GM23338 (cell line): ENCODE results near the gene PDE5A. TPM values are rescaled to one million over a fixed set of nuclear protein-coding genes. Genes with fewer than 3 reads are reported as not detected.

Experiments
- ATAC-seq: fragments of 200-7000 bp; cut with Tn5 transposase; 3 replicates; pipeline ENCODE4 v1.9.1; 2020
- DNase-seq: peaks from one replicate; pipeline ENCODE4 v3.0.0-alpha.2; 2015; ENCODE audit warnings: low spot score
- H2AFZ ChIP-seq: fragments of 200-600 bp; sonication (generic); 2 replicates; pipeline ENCODE4 v1.8.0; 2016; ENCODE audit warnings: antibody characterized with exemption, mild to moderate bottlenecking, moderate library complexity
- H3F3A ChIP-seq: fragments of 200-600 bp; sonication (generic); replicated peaks from 2 replicates; pipeline ENCODE4 v1.8.0; 2017; ENCODE audit warnings: antibody characterized with exemption, mixed run types, low read depth
- H3K27ac ChIP-seq: fragments of 200-600 bp; sonication (generic); 2 replicates; pipeline ENCODE4 v1.6.1; 2016; ENCODE audit warnings: low read depth
- H3K27me3 ChIP-seq: fragments of 200-600 bp; sonication (generic); 2 replicates; pipeline ENCODE4 v1.8.0; 2016; ENCODE audit warnings: mild to moderate bottlenecking, mixed run types, moderate library complexity; ENCODE audit not compliant: insufficient read depth
- H3K36me3 ChIP-seq: fragments of 200-600 bp; sonication (generic); 2 replicates; pipeline ENCODE4 v1.8.0; 2016; ENCODE audit warnings: mild to moderate bottlenecking; ENCODE audit not compliant: insufficient read depth
- H3K4me1 ChIP-seq: fragments of 200-600 bp; sonication (generic); 2 replicates; pipeline ENCODE4 v1.8.0; 2016; ENCODE audit warnings: mild to moderate bottlenecking, moderate library complexity; ENCODE audit not compliant: insufficient read depth
- H3K4me2 ChIP-seq: fragments of 200-600 bp; sonication (generic); 2 replicates; pipeline ENCODE4 v1.7.1; 2017; ENCODE audit warnings: mixed run types
- H3K4me3 ChIP-seq: fragments of 200-600 bp; sonication (generic); 2 replicates; pipeline ENCODE4 v1.6.1; 2016; ENCODE audit warnings: mixed run types
- H3K79me2 ChIP-seq: fragments of 200-600 bp; sonication (generic); replicated peaks from 2 replicates; pipeline ENCODE4 v1.8.0; 2017; ENCODE audit warnings: mild to moderate bottlenecking; ENCODE audit not compliant: insufficient read depth
- H3K9me2 ChIP-seq: fragments of 200-600 bp; sonication (generic); 2 replicates; pipeline ENCODE4 v1.8.0; 2017; ENCODE audit not compliant: insufficient read depth
- H4K20me1 ChIP-seq: fragments of 200-600 bp; sonication (generic); replicated peaks from 2 replicates; pipeline ENCODE4 v1.8.0; 2017; ENCODE audit warnings: mild to moderate bottlenecking; ENCODE audit not compliant: insufficient read depth
- H3K27ac Mint-ChIP-seq: 2 replicates; pipeline ENCODE4 v1.8.0; 2020; ENCODE audit warnings: inconsistent platforms, mild to moderate bottlenecking, moderate library complexity, mixed read lengths
- H3K27me3 Mint-ChIP-seq: 3 replicates; pipeline ENCODE4 v1.8.0; 2022; ENCODE audit warnings: low read depth, mild to moderate bottlenecking, moderate library complexity, mixed read lengths, inconsistent platforms; ENCODE audit not compliant: insufficient read depth, poor library complexity
- H3K36me3 Mint-ChIP-seq: 3 replicates; pipeline ENCODE4 v1.8.0; 2021; ENCODE audit warnings: low read depth, mild to moderate bottlenecking, inconsistent platforms, moderate library complexity, mixed read lengths
- H3K4me1 Mint-ChIP-seq: 3 replicates; pipeline ENCODE4 v1.8.0; 2020; ENCODE audit warnings: mild to moderate bottlenecking, inconsistent platforms, mixed read lengths
- H3K4me3 Mint-ChIP-seq: 3 replicates; pipeline ENCODE4 v1.8.0; 2021; ENCODE audit warnings: moderate library complexity, mild to moderate bottlenecking, inconsistent platforms, mixed read lengths
- H3K9me3 Mint-ChIP-seq: 3 replicates; pipeline ENCODE4 v1.8.0; 2020; ENCODE audit warnings: moderate library complexity, mild to moderate bottlenecking, inconsistent platforms, mixed read lengths
- CREB1 ChIP-seq: fragments of 250-450 bp; sonication (Bioruptor Pico); IDR thresholded peaks from 2 replicates; pipeline ENCODE4 v1.5.0; 2020; ENCODE audit warnings: low read depth, mild to moderate bottlenecking, moderate library complexity
- ETS1 ChIP-seq: IDR thresholded peaks from 2 replicates; pipeline ENCODE4 v1.6.1; 2016; ENCODE audit warnings: antibody characterized with exemption
- EZH2 ChIP-seq: fragments of 200-600 bp; sonication (generic); IDR thresholded peaks from one replicate; pipeline ENCODE4 v1.8.0; 2017; ENCODE audit warnings: antibody characterized with exemption, mild to moderate bottlenecking, low read depth; ENCODE audit not compliant: unreplicated experiment
- EZH2phosphoT487 ChIP-seq: fragments of 200-600 bp; sonication (generic); IDR thresholded peaks from one replicate; pipeline ENCODE4 v1.8.1; 2018; ENCODE audit warnings: antibody characterized with exemption; ENCODE audit not compliant: unreplicated experiment
- JUNB ChIP-seq: IDR thresholded peaks from one replicate; pipeline ENCODE4 v1.6.1; 2016; ENCODE audit warnings: antibody characterized with exemption; ENCODE audit not compliant: unreplicated experiment
- POLR2AphosphoS5 ChIP-seq: IDR thresholded peaks from 2 replicates; pipeline ENCODE4 v1.6.1; 2016; ENCODE audit warnings: antibody characterized with exemption, low read depth
- STAT1 ChIP-seq: IDR thresholded peaks from one replicate; pipeline ENCODE4 v1.6.1; 2016; ENCODE audit warnings: antibody characterized with exemption; ENCODE audit not compliant: unreplicated experiment
- ZNF114 ChIP-seq: fragments of 250-450 bp; sonication (Bioruptor Pico); IDR thresholded peaks from 2 replicates; pipeline ENCODE4 v1.5.0; 2020; ENCODE audit warnings: mild to moderate bottlenecking, moderate library complexity
- ZNF331 ChIP-seq: fragments of 250-450 bp; sonication (Bioruptor Pico); IDR thresholded peaks from 2 replicates; pipeline ENCODE4 v1.5.0; 2020; ENCODE audit warnings: low read depth, mild to moderate bottlenecking, moderate library complexity
- polyA plus RNA-seq: library from polyadenylated mRNA; unstranded; fragments of >200 nt; fragmentation: Nextera tagmentation; extraction: Ambion mirVana; gene quantifications from 2 replicates; pipeline ENCODE4 v1.2.1, GENCODE V29; 2016
- total RNA-seq: library from RNA; depleted of rRNA; stranded (reverse); fragments of >200 nt; shearing (Covaris generic); gene quantifications from 2 replicates; pipeline ENCODE4 v1.2.3, GENCODE V29; 2014
- TF ChIP-seq, protein P1 (sequence below): fragments of 250-450 bp; sonication (Bioruptor Pico); IDR thresholded peaks from 2 replicates; pipeline ENCODE4 v1.5.0; 2020; ENCODE audit warnings: mild to moderate bottlenecking, moderate library complexity
- TF ChIP-seq, protein P2 (sequence below): IDR thresholded peaks from one replicate; pipeline ENCODE4 v1.6.1; 2018; ENCODE audit warnings: antibody characterized with exemption; ENCODE audit not compliant: unreplicated experiment
- TF ChIP-seq, protein P3 (sequence below), 2 experiments: fragments of 200-600 bp in 1 of 2; sonication (generic) in 1 of 2; conservative IDR thresholded peaks; 2 replicates each; pipeline versions ENCODE4 v1.5.1 to v1.6.1; 2016 to 2017; ENCODE audit warnings: antibody characterized with exemption in 2 of 2, low read depth in 2 of 2, mild to moderate bottlenecking in 2 of 2, moderate library complexity in 1 of 2

The PDE5A gene
- total and polyA plus RNA-seq, 2 experiments from 2014 or later, result 15.0 to 22.6 TPM

GRCh38 chr4:119550857-119551532 lies 77.6 kb downstream of the PDE5A start:
- no peaks in the 10 kb centered on the region for H3F3A ChIP-seq
- peak; percentile 56 for ATAC-seq
- Mint-ChIP-seq H3K27me3 (no peaks in the 10 kb centered on the region), H3K4me3 (no peak overlapping the region), H3K27ac (no peak overlapping the region), H3K4me1 (peaks cover 10% of the 10 kb centered on the region), H3K36me3 (no peaks in the 10 kb centered on the region; the same call in 2 of the 3 replicates), H3K9me3 (no peaks in the 10 kb centered on the region)
- no peaks in the 10 kb centered on the region for H3K9me2 ChIP-seq
- H4K20me1 ChIP-seq, result no peaks in the 10 kb centered on the region
- no peak overlapping the region for H3K4me2 ChIP-seq
- no peak overlapping the region for H3K27ac ChIP-seq
- H3K4me1 ChIP-seq, result no peaks in the 10 kb centered on the region
- H3K27me3 ChIP-seq, result no peaks in the 10 kb centered on the region
- DNase-seq, result peak; percentile 36
- no peaks in the 10 kb centered on the region for H3K36me3 ChIP-seq
- no peak overlapping the region for H3K4me3 ChIP-seq
- no peak overlapping the region for H2AFZ ChIP-seq
- TF ChIP-seq EZH2phosphoT487 (no peak), POLR2AphosphoS5 (no peak), ZNF331 (CRISPR knock-in tag) (no peak), ZNF114 (no peak), CREB1 (CRISPR knock-in tag) (no peak), STAT1 (no peak), EZH2 (no peak), JUNB (no peak), ETS1 (no peak)
- TF ChIP-seq, protein P1, sequence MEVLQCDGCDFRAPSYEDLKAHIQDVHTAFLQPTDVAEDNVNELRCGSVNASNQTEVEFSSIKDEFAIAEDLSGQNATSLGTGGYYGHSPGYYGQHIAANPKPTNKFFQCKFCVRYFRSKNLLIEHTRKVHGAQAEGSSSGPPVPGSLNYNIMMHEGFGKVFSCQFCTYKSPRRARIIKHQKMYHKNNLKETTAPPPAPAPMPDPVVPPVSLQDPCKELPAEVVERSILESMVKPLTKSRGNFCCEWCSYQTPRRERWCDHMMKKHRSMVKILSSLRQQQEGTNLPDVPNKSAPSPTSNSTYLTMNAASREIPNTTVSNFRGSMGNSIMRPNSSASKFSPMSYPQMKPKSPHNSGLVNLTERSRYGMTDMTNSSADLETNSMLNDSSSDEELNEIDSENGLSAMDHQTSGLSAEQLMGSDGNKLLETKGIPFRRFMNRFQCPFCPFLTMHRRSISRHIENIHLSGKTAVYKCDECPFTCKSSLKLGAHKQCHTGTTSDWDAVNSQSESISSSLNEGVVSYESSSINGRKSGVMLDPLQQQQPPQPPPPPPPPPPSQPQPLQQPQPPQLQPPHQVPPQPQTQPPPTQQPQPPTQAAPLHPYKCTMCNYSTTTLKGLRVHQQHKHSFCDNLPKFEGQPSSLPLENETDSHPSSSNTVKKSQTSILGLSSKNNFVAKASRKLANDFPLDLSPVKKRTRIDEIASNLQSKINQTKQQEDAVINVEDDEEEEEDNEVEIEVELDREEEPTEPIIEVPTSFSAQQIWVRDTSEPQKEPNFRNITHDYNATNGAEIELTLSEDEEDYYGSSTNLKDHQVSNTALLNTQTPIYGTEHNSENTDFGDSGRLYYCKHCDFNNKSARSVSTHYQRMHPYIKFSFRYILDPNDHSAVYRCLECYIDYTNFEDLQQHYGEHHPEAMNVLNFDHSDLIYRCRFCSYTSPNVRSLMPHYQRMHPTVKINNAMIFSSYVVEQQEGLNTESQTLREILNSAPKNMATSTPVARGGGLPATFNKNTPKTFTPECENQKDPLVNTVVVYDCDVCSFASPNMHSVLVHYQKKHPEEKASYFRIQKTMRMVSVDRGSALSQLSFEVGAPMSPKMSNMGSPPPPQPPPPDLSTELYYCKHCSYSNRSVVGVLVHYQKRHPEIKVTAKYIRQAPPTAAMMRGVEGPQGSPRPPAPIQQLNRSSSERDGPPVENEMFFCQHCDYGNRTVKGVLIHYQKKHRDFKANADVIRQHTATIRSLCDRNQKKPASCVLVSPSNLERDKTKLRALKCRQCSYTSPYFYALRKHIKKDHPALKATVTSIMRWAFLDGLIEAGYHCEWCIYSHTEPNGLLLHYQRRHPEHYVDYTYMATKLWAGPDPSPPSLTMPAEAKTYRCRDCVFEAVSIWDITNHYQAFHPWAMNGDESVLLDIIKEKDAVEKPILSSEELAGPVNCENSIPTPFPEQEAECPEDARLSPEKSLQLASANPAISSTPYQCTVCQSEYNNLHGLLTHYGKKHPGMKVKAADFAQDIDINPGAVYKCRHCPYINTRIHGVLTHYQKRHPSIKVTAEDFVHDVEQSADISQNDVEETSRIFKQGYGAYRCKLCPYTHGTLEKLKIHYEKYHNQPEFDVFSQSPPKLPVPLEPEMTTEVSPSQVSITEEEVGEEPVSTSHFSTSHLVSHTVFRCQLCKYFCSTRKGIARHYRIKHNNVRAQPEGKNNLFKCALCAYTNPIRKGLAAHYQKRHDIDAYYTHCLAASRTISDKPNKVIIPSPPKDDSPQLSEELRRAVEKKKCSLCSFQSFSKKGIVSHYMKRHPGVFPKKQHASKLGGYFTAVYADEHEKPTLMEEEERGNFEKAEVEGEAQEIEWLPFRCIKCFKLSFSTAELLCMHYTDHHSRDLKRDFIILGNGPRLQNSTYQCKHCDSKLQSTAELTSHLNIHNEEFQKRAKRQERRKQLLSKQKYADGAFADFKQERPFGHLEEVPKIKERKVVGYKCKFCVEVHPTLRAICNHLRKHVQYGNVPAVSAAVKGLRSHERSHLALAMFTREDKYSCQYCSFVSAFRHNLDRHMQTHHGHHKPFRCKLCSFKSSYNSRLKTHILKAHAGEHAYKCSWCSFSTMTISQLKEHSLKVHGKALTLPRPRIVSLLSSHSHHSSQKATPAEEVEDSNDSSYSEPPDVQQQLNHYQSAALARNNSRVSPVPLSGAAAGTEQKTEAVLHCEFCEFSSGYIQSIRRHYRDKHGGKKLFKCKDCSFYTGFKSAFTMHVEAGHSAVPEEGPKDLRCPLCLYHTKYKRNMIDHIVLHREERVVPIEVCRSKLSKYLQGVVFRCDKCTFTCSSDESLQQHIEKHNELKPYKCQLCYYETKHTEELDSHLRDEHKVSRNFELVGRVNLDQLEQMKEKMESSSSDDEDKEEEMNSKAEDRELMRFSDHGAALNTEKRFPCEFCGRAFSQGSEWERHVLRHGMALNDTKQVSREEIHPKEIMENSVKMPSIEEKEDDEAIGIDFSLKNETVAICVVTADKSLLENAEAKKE (CRISPR knock-in tag), result no peak
- TF ChIP-seq, protein P2, sequence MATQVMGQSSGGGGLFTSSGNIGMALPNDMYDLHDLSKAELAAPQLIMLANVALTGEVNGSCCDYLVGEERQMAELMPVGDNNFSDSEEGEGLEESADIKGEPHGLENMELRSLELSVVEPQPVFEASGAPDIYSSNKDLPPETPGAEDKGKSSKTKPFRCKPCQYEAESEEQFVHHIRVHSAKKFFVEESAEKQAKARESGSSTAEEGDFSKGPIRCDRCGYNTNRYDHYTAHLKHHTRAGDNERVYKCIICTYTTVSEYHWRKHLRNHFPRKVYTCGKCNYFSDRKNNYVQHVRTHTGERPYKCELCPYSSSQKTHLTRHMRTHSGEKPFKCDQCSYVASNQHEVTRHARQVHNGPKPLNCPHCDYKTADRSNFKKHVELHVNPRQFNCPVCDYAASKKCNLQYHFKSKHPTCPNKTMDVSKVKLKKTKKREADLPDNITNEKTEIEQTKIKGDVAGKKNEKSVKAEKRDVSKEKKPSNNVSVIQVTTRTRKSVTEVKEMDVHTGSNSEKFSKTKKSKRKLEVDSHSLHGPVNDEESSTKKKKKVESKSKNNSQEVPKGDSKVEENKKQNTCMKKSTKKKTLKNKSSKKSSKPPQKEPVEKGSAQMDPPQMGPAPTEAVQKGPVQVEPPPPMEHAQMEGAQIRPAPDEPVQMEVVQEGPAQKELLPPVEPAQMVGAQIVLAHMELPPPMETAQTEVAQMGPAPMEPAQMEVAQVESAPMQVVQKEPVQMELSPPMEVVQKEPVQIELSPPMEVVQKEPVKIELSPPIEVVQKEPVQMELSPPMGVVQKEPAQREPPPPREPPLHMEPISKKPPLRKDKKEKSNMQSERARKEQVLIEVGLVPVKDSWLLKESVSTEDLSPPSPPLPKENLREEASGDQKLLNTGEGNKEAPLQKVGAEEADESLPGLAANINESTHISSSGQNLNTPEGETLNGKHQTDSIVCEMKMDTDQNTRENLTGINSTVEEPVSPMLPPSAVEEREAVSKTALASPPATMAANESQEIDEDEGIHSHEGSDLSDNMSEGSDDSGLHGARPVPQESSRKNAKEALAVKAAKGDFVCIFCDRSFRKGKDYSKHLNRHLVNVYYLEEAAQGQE, result no peak
- TF ChIP-seq, protein P3, sequence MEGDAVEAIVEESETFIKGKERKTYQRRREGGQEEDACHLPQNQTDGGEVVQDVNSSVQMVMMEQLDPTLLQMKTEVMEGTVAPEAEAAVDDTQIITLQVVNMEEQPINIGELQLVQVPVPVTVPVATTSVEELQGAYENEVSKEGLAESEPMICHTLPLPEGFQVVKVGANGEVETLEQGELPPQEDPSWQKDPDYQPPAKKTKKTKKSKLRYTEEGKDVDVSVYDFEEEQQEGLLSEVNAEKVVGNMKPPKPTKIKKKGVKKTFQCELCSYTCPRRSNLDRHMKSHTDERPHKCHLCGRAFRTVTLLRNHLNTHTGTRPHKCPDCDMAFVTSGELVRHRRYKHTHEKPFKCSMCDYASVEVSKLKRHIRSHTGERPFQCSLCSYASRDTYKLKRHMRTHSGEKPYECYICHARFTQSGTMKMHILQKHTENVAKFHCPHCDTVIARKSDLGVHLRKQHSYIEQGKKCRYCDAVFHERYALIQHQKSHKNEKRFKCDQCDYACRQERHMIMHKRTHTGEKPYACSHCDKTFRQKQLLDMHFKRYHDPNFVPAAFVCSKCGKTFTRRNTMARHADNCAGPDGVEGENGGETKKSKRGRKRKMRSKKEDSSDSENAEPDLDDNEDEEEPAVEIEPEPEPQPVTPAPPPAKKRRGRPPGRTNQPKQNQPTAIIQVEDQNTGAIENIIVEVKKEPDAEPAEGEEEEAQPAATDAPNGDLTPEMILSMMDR (conservative IDR thresholded peaks at IDR 0.05; ENCODE audit: low read depth in 2 of 2), result no peak
- no peaks in the 10 kb centered on the region for H3K79me2 ChIP-seq
